Fibroblast of lung (primary cell): ENCODE data around the gene SERPINI1.

Experiments
- CTCF ChIP-seq, 2 donors: IDR thresholded peaks in 1 of 2; conservative IDR thresholded peaks in 1 of 2; 1 replicate in 1 of 2; 2 replicates in 1 of 2; pipeline ENCODE4 v1.5.1; 2011 to 2012; ENCODE audit warnings: low read length in 2 of 2, control low read depth in 1 of 2, inconsistent platforms in 1 of 2, low read depth in 1 of 2, mild to moderate bottlenecking in 1 of 2
- EZH2 ChIP-seq: IDR thresholded peaks from 2 replicates; pipeline ENCODE4 v1.5.1; 2012; ENCODE audit warnings: low read length, control low read depth, mild to moderate bottlenecking; ENCODE audit errors: missing control alignments

GRCh38 chr3:167700926-167701325 is 34.6 kb upstream of the SERPINI1 start:
- TF ChIP-seq CTCF (conservative IDR thresholded peaks at IDR 0.05 in 1 of 2, IDR thresholded peaks at IDR 0.05 in 1 of 2; ENCODE audit: low read depth in 1 of 2, low read length in 2 of 2) (no peak), EZH2 (no peak)
